Right kidney (tissue), 1 donor: ENCODE data around the gene ZNF646.
"Not testable (repeated sequence)": the region's sequence is repeated elsewhere in the genome, so short reads cannot be mapped to it uniquely, and the experiment has no call there.

Experiments
- DNase-seq: peaks from one replicate; pipeline ENCODE4 v3.0.0-alpha.2; 2016

The ZNF646 gene

GRCh38 chr16:31083981-31084380 lies 9.8 kb downstream of the ZNF646 start:
- no peak for DNase-seq

GRCh38 chr16:31084584-31085302 lies 10.5 kb downstream of the ZNF646 start:
- DNase-seq: no peak

GRCh38 chr16:31085411-31085810 lies 11.2 kb downstream of the ZNF646 start:
- DNase-seq: no peak

- DNase-seq: no peak
Observed at GRCh38 chr16:31085873-31086628, 11.8 kb downstream of the ZNF646 start.

- DNase-seq: no peak
Observed at GRCh38 chr16:31086629-31086906, 12.3 kb downstream of the ZNF646 start.

- no peak for DNase-seq
Observed at GRCh38 chr16:31087481-31087880, 13.3 kb downstream of the ZNF646 start.

- DNase-seq: no peak
Observed at GRCh38 chr16:31087971-31088370, 13.7 kb downstream of the ZNF646 start.

- no peak for DNase-seq
Observed at GRCh38 chr16:31088459-31089183, 14.4 kb downstream of the ZNF646 start, which contains the start of gene PRSS53. Gene PRSS53 (minus strand): TSS chr16:31088943. CDS start chr16:31088809, 134 bp downstream.

- DNase-seq: no peak
Observed at GRCh38 chr16:31089199-31089598, 15.0 kb downstream of the ZNF646 start.

GRCh38 chr16:31090540-31090939 lies 16.3 kb downstream of the ZNF646 start:
- DNase-seq: no peak

- DNase-seq: no peak
Observed at GRCh38 chr16:31092330-31092729, 18.1 kb downstream of the ZNF646 start.

GRCh38 chr16:31093132-31093703 lies 19.0 kb downstream of the ZNF646 start:
- DNase-seq: peak; percentile 44

- no peak for DNase-seq
Observed at GRCh38 chr16:31094088-31094423, 19.8 kb downstream of the ZNF646 start.

GRCh38 chr16:31094424-31095120 lies 20.4 kb downstream of the ZNF646 start, which contains the start of gene VKORC1:
Gene VKORC1 (minus strand): TSS chr16:31094797. CDS start chr16:31094729, 68 bp downstream.
- peak; percentile 93 for DNase-seq

- DNase-seq: no peak
Observed at GRCh38 chr16:31099860-31100638, 25.8 kb downstream of the ZNF646 start.

GRCh38 chr16:31100876-31101641 lies 26.8 kb downstream of the ZNF646 start:
- not testable (repeated sequence) for DNase-seq

- peak; percentile 60 for DNase-seq
Observed at GRCh38 chr16:31105677-31106213, 31.5 kb downstream of the ZNF646 start.

GRCh38 chr16:31106509-31107464 lies 32.6 kb downstream of the ZNF646 start:
- DNase-seq: no peak

GRCh38 chr16:31107465-31107867 lies 33.2 kb downstream of the ZNF646 start:
- no peak for DNase-seq
